ENCODE results near the gene FLII. TPM values are rescaled to one million over a fixed set of nuclear protein-coding genes. Genes with fewer than 3 reads are reported as not detected.

The FLII gene
- total RNA-seq, 1 experiment from 2014 or later: 343 TPM

- Mint-ChIP-seq H3K27ac (ENCODE audit: unreplicated experiment) (no peak overlapping the region), H3K4me1 (ENCODE audit: low read depth, unreplicated experiment) (peaks cover 4% of the 10 kb centered on the region), H3K36me3 (ENCODE audit: insufficient read depth, unreplicated experiment) (peaks cover 60% of the 10 kb centered on the region), H3K4me3 (ENCODE audit: unreplicated experiment) (no peak overlapping the region), H3K27me3 (ENCODE audit: insufficient read depth, unreplicated experiment) (no peaks in the 10 kb centered on the region), H3K9me3 (ENCODE audit: unreplicated experiment) (no peaks in the 10 kb centered on the region)
- BruUV-seq (replicated peaks): no TSS peak
- DNase-seq: no peak
- TF ChIP-seq, protein P1, sequence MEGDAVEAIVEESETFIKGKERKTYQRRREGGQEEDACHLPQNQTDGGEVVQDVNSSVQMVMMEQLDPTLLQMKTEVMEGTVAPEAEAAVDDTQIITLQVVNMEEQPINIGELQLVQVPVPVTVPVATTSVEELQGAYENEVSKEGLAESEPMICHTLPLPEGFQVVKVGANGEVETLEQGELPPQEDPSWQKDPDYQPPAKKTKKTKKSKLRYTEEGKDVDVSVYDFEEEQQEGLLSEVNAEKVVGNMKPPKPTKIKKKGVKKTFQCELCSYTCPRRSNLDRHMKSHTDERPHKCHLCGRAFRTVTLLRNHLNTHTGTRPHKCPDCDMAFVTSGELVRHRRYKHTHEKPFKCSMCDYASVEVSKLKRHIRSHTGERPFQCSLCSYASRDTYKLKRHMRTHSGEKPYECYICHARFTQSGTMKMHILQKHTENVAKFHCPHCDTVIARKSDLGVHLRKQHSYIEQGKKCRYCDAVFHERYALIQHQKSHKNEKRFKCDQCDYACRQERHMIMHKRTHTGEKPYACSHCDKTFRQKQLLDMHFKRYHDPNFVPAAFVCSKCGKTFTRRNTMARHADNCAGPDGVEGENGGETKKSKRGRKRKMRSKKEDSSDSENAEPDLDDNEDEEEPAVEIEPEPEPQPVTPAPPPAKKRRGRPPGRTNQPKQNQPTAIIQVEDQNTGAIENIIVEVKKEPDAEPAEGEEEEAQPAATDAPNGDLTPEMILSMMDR (IDR thresholded peaks at IDR 0.05; ENCODE audit: insufficient read depth in 1 of 2, low read depth in 1 of 2, low read length in 1 of 2, severe bottlenecking in 1 of 2, unreplicated experiment in 1 of 2): no peak
- Histone ChIP-seq H3K36me3 (ENCODE audit: control insufficient read depth, insufficient read depth, low read length) (peaks cover 7% of the 10 kb centered on the region), H3K4me3 (ENCODE audit: low read depth, low read length) (no peak overlapping the region), H3K27me3 (replicated peaks; ENCODE audit: control insufficient read depth, insufficient read depth, low read length) (no peaks in the 10 kb centered on the region), H3K4me1 (peaks cover 20% of the 10 kb centered on the region), H3K9me3 (no peaks in the 10 kb centered on the region)
- CTCF ChIA-PET: no interaction called here
- POLR2A ChIA-PET: no interaction called here
- intact Hi-C loops (cut with micrococcal nuclease; ENCODE audit: unreplicated experiment): loop anchor here (5.0 kb wide), 1 partner anchor 74 kb away; the partner anchor contains the start of gene ALKBH5
Observed at GRCh38 chr17:18256351-18256750, 2.2 kb downstream of the FLII start.

DNA sequence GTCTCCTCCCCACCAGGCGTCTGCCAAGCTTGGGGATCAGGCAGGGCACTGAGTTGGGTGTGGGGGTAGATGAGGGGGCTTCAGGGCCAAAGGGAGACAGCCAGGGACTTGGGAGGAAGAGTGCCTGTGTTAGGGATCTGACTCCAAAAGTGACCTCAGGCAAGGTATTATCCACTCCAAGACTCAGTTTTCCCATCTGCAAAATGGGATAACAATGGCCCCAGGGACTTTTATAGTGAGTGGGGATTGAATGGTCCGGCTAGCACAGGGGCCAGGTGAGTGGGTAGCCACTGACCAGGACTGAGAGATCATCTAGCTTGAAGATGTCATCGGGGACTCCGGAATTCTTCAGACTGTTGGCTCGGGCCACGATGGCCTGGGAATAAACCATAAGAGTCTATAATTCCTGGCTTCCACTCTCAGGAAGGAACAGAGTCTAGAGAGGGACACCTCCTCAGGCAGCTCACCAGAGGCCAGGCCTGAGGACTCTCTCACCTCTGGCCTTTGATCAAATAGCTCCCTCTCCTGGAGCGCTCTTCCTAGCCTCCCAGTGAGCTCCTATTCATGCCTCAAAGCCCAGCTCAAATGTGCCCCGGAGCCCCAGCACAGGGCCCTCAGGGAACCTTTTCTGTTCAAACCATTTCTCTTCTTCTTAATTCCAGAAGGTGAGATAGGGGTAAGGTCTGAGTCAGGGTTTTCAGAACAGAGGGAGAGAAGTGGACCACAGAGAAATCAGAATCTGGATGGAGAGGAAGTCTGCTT is 3.5 kb downstream of the FLII start:
- no peak overlapping the region for H3K27ac Mint-ChIP-seq (ENCODE audit: unreplicated experiment)
- H3K4me1 Mint-ChIP-seq (ENCODE audit: low read depth, unreplicated experiment): peaks cover 4% of the 10 kb centered on the region
- TF ChIP-seq, protein P1 (IDR thresholded peaks at IDR 0.05; ENCODE audit: insufficient read depth in 1 of 2, low read depth in 1 of 2, low read length in 1 of 2, severe bottlenecking in 1 of 2, unreplicated experiment in 1 of 2): no peak
- H3K27me3 Mint-ChIP-seq (ENCODE audit: insufficient read depth, unreplicated experiment): no peaks in the 10 kb centered on the region
- no peaks in the 10 kb centered on the region for H3K9me3 ChIP-seq
- DNase-seq: no peak
- peaks cover 8% of the 10 kb centered on the region for H3K36me3 ChIP-seq (ENCODE audit: control insufficient read depth, insufficient read depth, low read length)
- H3K9me3 Mint-ChIP-seq (ENCODE audit: unreplicated experiment): no peaks in the 10 kb centered on the region
- peaks cover 19% of the 10 kb centered on the region for H3K4me1 ChIP-seq
- peaks cover 62% of the 10 kb centered on the region for H3K36me3 Mint-ChIP-seq (ENCODE audit: insufficient read depth, unreplicated experiment)
- H3K27me3 ChIP-seq (replicated peaks; ENCODE audit: control insufficient read depth, insufficient read depth, low read length): no peaks in the 10 kb centered on the region
- no TSS peak for BruUV-seq (replicated peaks)
- H3K4me3 ChIP-seq (ENCODE audit: low read depth, low read length): no peak overlapping the region
- ChIA-PET POLR2A (no interaction called here), CTCF (interaction anchor here (1.0 kb wide), 1 partner anchor 70 kb away, joined by 3 read pairs; no protein-coding TSS in a partner anchor)
- intact Hi-C loops (cut with micrococcal nuclease; ENCODE audit: unreplicated experiment): loop anchor here (5.0 kb wide), 1 partner anchor 73 kb away; the partner anchor contains the start of gene ALKBH5
- no peak overlapping the region for H3K4me3 Mint-ChIP-seq (ENCODE audit: unreplicated experiment)

DNA sequence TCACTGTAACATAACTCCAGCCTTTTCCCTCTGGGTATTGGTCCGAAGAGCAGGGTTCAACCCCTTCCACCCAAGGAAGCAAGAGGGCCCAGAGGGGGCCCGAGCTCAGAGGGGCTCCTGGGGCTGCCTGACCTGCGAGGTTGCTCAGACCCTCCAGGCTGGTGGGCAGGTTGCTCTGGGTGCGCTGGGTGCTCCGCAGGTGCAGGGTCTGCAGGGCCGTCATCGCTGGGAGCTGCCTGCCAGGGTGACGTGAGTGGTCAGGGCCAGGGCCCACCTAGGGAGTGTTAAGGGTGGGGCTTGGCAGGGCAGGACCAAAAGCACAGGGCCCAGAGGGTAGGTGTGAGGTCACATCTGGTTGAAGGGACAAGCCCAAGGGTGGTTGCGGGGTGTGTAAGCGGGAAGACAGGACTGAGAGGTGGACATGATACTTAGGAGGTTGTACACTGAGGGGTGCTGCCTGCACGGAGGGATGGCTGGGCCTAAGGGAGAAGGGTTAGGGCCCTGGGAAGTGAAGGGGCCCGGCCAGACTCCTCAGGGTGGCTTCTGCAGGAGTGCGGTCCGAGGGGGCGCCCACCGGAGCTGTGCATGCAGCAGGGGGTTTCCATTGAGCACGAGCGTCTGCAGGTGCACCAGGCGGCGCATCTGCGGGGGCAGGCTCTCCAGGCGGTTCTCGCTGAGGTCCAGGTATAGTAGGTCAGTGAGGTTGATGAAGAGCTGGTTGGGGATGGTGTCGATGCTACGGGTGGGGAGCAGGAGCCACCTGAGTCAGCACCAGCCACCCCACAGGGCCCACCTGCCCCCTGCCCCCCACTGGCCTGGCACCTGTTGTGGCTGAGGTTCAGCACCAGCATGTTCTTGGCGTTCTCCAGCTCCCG is 4.4 kb downstream of the FLII start:
- Mint-ChIP-seq H3K27ac (ENCODE audit: unreplicated experiment) (no peak overlapping the region), H3K36me3 (ENCODE audit: insufficient read depth, unreplicated experiment) (peaks cover 70% of the 10 kb centered on the region), H3K4me3 (ENCODE audit: unreplicated experiment) (no peak overlapping the region), H3K4me1 (ENCODE audit: low read depth, unreplicated experiment) (no peaks in the 10 kb centered on the region), H3K27me3 (ENCODE audit: insufficient read depth, unreplicated experiment) (no peaks in the 10 kb centered on the region), H3K9me3 (ENCODE audit: unreplicated experiment) (no peaks in the 10 kb centered on the region)
- CTCF ChIA-PET: no interaction called here
- no TSS peak for BruUV-seq (replicated peaks)
- intact Hi-C loops (cut with micrococcal nuclease; ENCODE audit: unreplicated experiment): no loop called here
- TF ChIP-seq, protein P1 (IDR thresholded peaks at IDR 0.05; ENCODE audit: insufficient read depth in 1 of 2, low read depth in 1 of 2, low read length in 1 of 2, severe bottlenecking in 1 of 2, unreplicated experiment in 1 of 2): no peak
- no peaks in the 10 kb centered on the region for H3K9me3 ChIP-seq
- H3K27me3 ChIP-seq (replicated peaks; ENCODE audit: control insufficient read depth, insufficient read depth, low read length): no peaks in the 10 kb centered on the region
- H3K4me3 ChIP-seq (ENCODE audit: low read depth, low read length): no peak overlapping the region
- peaks cover 10% of the 10 kb centered on the region for H3K4me1 ChIP-seq
- peaks cover 9% of the 10 kb centered on the region for H3K36me3 ChIP-seq (ENCODE audit: control insufficient read depth, insufficient read depth, low read length)
- DNase-seq: no peak
- POLR2A ChIA-PET: no interaction called here
